ENCODE results near the gene BRIX1.
A peak's percentile ranks its signal among the peaks of the same experiment; 100 is the strongest.

BRIX1 gene

DNA sequence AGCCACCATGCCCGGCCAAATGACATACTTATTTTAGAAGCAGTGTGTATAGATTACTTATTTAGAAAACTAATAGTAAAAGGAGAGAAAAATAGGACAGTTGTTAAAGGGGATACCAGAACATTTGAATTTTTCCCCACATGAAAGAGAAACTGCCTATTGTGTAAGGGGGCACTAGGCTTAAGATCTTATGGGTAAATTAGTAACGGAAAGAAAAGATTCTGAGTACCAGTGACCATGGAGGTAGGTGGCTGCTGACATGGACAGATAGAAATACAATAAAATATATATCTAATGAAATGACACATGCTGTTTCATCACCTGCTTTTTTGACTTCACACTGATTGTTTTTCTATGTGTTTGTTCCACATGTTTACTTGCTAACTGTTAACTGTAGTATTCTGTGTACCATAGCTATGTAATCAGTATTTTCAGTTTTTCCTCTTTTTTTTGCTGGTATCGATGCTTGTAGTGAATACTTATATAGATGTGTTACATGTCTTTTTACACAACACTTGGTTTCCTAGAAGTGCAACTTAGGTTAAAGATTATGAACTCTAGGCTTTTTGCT lies 10.9 kb downstream of the BRIX1 start:
- peaks cover 58% of the 10 kb centered on the region for H3K4me1 Mint-ChIP-seq (ENCODE audit: low read depth)
- H3K27ac Mint-ChIP-seq, result peak overlapping the region; percentile 64

DNA sequence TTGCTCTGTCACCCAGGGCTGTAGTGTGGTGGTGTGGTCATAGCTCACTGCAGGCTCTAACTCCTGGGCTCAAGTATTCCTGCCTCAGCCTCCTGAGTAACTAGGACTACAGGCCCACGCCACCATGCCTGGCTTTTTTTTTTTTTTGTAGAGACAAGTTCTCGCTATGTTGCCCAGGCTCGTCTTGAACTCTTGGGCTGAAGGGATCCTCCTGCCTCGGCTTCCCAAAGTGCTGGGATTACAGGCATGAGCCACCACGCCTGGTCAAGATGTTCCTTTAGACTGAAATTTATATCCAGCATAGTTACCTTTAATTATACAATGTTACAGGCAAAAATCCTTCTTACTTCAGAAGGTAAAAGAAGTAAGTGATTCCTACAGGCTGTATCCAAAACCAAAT lies 12.3 kb downstream of the BRIX1 start:
- DNase-seq, result no peak
- H3K27me3 Mint-ChIP-seq, result no peaks in the 10 kb centered on the region
- H3K36me3 Mint-ChIP-seq (ENCODE audit: low read depth), result peaks cover 79% of the 10 kb centered on the region
- peaks cover 60% of the 10 kb centered on the region for H3K4me1 Mint-ChIP-seq (ENCODE audit: low read depth)
- H3K27ac Mint-ChIP-seq, result no peak overlapping the region
- H3K4me3 Mint-ChIP-seq, result no peak overlapping the region
- no peaks in the 10 kb centered on the region for H3K9me3 Mint-ChIP-seq

More for the DNA sequence above, 10.9 kb downstream of the BRIX1 start:
- no peaks in the 10 kb centered on the region for H3K9me3 Mint-ChIP-seq
- H3K27me3 Mint-ChIP-seq, result no peaks in the 10 kb centered on the region
- H3K4me3 Mint-ChIP-seq, result no peak overlapping the region
- DNase-seq, result no peak
- H3K36me3 Mint-ChIP-seq (ENCODE audit: low read depth), result peaks cover 81% of the 10 kb centered on the region

DNA sequence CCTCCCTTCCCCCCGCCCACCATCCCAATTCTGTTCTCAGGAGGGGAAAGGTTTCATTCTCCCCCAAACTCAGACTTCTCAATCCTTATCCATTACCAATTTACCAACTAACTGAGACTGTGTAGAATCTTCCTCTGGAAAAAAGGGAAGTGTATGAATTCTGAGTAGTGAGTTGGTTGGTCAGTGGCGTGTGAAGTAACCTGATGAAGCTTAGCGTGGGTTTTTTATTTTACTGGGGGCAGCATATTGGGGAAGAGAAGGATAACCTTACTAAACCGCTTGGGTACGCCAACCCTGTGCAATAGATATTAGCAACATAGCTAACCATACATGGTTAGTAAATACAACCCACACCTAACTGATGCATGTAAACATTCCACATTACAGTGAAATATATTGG lies 12.8 kb downstream of the BRIX1 start:
- peaks cover 75% of the 10 kb centered on the region for H3K36me3 Mint-ChIP-seq (ENCODE audit: low read depth)
- H3K27me3 Mint-ChIP-seq, result no peaks in the 10 kb centered on the region
- peak overlapping the region; percentile 79 for H3K4me3 Mint-ChIP-seq
- no peak for DNase-seq
- peaks cover 57% of the 10 kb centered on the region for H3K4me1 Mint-ChIP-seq (ENCODE audit: low read depth)
- H3K9me3 Mint-ChIP-seq, result no peaks in the 10 kb centered on the region
- no peak overlapping the region for H3K27ac Mint-ChIP-seq

DNA sequence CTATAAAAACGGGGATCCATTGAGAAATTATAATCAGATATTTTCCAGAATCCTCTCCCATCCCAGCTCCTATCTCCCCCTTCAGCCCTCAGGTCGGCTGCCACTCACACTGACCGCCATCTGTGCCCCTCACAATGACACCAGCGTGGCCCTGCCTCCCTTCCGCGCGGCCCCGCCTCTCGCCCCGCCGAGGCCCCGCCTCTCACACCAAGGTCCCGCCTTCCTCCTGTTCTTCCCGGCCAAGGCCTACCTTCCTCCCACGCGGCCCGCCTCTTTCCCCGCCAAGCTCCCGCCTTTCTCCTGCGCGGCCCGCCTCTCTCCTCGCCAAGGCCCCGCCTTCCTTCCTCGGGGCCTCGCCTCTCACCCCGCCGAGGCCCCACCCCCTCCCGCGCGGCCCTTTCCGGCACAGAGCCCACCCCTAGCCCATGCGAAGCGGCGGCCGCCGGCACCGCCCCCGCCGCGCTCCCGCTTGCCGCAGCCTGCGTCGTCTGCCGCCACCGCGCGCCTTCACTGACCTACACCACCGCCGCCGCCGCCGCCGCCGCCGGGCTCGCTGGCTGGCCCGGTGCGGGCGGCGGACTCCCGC lies 13.7 kb downstream of the BRIX1 start, which contains the start of gene DNAJC21:
DNAJC21 (plus strand) TSS at position 426 of the 586 bp plus-strand sequence. CDS start 261 bp downstream, outside the sequence.
- DNase-seq, result peak; percentile 99
- Mint-ChIP-seq H3K36me3 (ENCODE audit: low read depth) (peaks cover 74% of the 10 kb centered on the region), H3K4me1 (ENCODE audit: low read depth) (peaks cover 54% of the 10 kb centered on the region), H3K27me3 (no peaks in the 10 kb centered on the region), H3K27ac (peak within 1 kb of the TSS; percentile 96), H3K9me3 (no peaks in the 10 kb centered on the region), H3K4me3 (peak within 1 kb of the TSS; percentile 97)

DNA sequence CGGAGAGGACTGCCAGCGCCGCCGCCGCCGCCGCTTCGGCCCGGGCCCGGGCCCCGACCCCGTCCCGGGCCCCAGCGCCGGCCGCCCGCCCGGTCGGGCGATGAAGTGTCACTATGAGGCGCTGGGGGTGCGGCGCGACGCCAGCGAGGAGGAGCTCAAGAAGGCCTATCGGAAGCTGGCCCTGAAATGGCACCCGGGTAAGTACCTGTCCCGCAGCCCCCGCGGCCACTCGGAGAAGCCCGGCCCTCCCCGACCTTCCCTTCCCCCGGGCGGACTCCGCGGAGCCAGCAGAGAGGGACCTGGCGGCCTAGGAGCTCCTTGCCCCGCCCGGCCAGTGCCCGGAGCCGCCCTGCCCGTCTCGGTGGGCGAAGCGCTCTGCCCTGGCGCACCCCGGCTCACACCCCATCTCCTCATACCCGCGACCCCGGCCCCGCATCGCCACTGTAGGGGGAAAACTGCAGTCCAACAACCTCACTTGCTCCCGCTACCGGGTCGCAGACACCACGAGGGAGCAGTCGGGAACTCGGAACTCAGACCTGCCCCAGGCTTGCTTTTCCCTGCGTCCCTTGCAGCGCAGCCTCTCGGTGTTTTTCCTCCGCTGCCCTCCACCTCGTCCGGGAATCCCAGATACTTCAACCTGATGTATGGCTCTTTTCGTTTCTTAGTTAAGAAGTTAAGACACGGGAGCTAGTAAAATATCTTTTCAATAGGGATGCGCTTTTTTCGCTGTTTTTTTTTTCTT lies 14.4 kb downstream of the BRIX1 start:
- H3K36me3 Mint-ChIP-seq (ENCODE audit: low read depth), result peaks cover 74% of the 10 kb centered on the region
- H3K27ac Mint-ChIP-seq, result peak overlapping the region; percentile 96
- DNase-seq, result peak; percentile 87
- H3K4me1 Mint-ChIP-seq (ENCODE audit: low read depth), result peaks cover 52% of the 10 kb centered on the region
- H3K4me3 Mint-ChIP-seq, result peak overlapping the region; percentile 97
- no peaks in the 10 kb centered on the region for H3K27me3 Mint-ChIP-seq
- no peaks in the 10 kb centered on the region for H3K9me3 Mint-ChIP-seq

DNA sequence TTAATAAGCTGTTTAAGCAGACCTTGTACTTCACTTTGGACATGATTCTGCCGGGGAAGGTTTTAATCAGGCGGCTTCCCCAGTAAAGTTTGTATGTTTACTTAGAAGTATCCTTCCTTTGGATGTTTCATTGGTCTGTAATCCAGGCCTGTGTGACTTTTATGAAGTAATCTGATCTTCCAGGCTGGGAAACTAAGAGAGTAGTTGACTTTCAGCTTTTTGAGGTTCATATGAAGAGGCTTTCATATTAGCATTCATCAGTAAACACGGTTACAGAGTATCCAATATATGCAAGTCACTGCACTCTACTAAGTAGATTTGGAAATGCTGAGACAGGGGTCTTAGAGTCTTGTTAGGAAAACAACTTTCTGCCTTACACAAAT lies 14.9 kb downstream of the BRIX1 start:
- Mint-ChIP-seq H3K9me3 (no peaks in the 10 kb centered on the region), H3K4me1 (ENCODE audit: low read depth) (peaks cover 51% of the 10 kb centered on the region), H3K4me3 (peak overlapping the region; percentile 97), H3K27me3 (no peaks in the 10 kb centered on the region), H3K36me3 (ENCODE audit: low read depth) (peaks cover 74% of the 10 kb centered on the region), H3K27ac (peak overlapping the region; percentile 96)
- DNase-seq, result no peak

DNA sequence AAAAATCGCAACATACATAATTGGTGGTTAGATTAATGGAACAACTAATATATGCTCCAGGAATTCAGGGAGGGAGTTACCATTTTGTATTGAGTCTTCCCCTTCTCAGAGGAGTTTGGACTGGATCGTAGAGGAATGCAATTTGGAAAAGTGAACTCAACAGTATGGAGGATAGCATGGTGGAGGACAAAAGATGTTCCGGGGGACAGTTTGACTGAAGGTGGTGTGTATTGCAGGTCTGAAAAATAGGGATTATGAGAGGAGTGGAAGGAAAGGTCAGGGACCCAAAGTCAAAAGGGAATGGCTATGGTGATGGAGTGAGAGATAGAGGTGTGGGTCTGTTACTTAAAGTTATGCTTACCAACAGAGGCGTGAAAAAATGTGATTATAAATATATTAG lies 15.4 kb downstream of the BRIX1 start:
- Mint-ChIP-seq H3K9me3 (no peaks in the 10 kb centered on the region), H3K4me3 (peak overlapping the region; percentile 97), H3K36me3 (ENCODE audit: low read depth) (peaks cover 74% of the 10 kb centered on the region), H3K4me1 (ENCODE audit: low read depth) (peaks cover 48% of the 10 kb centered on the region), H3K27ac (peak overlapping the region; percentile 96), H3K27me3 (no peaks in the 10 kb centered on the region)
- no peak for DNase-seq

DNA sequence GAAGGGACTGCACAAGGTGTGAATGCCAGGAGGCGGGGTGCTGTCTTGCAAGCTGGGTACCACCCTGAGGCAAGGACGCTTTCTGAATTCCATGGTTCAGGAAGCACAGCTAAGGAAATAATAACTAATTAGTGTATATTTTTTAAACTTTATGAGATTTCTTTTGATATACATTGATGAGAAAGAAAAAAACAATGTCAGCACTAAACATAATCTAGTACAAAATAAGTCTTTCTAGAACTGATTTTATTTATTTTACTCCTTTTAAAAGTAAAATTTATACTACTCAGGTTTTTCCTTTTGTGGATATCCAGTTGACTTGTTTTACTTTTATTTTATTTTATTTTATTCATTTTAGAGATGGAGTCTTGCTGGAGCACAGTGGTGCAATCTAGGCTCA lies 17.4 kb downstream of the BRIX1 start:
- Mint-ChIP-seq H3K4me1 (ENCODE audit: low read depth) (peaks cover 40% of the 10 kb centered on the region), H3K4me3 (no peak overlapping the region), H3K36me3 (ENCODE audit: low read depth) (peaks cover 74% of the 10 kb centered on the region), H3K27me3 (no peaks in the 10 kb centered on the region), H3K9me3 (no peaks in the 10 kb centered on the region), H3K27ac (no peak overlapping the region)
- no peak for DNase-seq

DNA sequence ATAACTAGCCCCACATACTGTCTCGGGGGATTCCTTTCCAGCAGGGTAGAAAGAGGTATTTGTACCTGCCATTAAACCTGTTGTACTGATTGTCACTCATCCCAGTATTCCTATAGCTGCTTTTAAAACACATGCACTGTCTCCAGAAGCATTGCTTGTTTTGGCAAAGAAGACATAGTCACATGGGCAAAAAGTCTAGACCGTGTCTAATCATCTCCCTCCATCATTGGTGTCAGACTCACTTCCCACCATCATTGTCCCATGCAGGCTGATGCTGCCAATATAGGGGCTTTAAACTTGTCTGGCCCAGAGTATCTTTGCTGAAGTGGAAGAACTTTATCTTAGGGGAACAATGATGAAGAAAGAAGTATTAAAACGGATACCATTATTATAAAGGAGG lies 26.4 kb downstream of the BRIX1 start:
- no peaks in the 10 kb centered on the region for H3K27me3 Mint-ChIP-seq
- peaks cover 87% of the 10 kb centered on the region for H3K36me3 Mint-ChIP-seq (ENCODE audit: low read depth)
- no peaks in the 10 kb centered on the region for H3K9me3 Mint-ChIP-seq
- no peak for DNase-seq
- no peaks in the 10 kb centered on the region for H3K4me1 Mint-ChIP-seq (ENCODE audit: low read depth)
- no peak overlapping the region for H3K4me3 Mint-ChIP-seq
- no peak overlapping the region for H3K27ac Mint-ChIP-seq

DNA sequence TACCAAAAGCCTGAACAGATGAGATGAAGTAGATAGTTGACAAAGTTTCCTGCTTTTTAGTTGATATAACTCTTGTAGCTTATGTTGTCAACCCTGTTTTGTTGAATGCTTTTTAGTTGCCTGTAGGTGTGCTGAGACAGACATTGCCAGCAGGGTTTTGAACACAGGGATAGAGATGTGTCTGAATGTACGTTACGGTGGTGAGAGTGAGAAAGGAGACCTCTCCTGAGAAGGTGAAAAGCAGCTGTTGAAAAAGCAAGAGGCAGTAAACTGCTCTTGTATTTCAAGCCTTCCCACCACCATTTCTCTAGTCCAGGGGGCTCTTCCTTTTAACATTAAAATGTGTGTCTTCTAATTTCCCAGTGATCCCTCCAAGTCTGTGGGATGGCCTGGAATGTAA lies 28.5 kb downstream of the BRIX1 start:
- no peak for DNase-seq
- Mint-ChIP-seq H3K36me3 (ENCODE audit: low read depth) (peaks cover 86% of the 10 kb centered on the region), H3K4me3 (no peak overlapping the region), H3K9me3 (no peaks in the 10 kb centered on the region), H3K4me1 (ENCODE audit: low read depth) (no peaks in the 10 kb centered on the region), H3K27me3 (no peaks in the 10 kb centered on the region), H3K27ac (no peak overlapping the region)

DNA sequence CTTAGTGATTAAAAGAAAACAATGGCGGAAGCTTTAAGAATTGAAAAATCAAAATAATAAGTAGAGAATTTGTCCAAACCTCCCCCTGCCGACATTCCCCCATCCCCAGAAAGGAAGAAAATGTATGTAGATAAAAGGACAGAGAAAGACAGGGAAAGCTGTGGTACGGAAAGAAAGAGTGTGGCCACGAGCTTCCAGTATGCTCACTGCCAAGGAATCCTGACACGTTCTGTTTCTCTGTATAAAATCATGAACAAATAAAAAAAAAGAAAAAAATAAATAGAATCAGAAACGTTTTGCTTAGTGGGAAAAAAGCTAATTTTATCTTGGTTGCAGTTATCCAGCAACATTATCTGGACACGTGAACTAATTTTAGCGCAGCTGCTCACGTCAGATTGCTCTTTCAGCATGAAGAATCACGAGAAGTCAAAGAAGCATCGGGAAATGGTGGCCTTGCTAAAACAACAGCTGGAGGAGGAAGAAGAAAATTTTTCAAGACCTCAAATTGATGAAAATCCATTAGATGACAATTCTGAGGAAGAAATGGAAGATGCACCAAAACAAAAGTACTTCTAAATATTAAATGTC lies 29.0 kb downstream of the BRIX1 start:
- H3K27ac Mint-ChIP-seq, result no peak overlapping the region
- H3K9me3 Mint-ChIP-seq, result no peaks in the 10 kb centered on the region
- H3K27me3 Mint-ChIP-seq, result no peaks in the 10 kb centered on the region
- no peak for DNase-seq
- no peak overlapping the region for H3K4me3 Mint-ChIP-seq
- peaks cover 87% of the 10 kb centered on the region for H3K36me3 Mint-ChIP-seq (ENCODE audit: low read depth)
- H3K4me1 Mint-ChIP-seq (ENCODE audit: low read depth), result no peaks in the 10 kb centered on the region

DNA sequence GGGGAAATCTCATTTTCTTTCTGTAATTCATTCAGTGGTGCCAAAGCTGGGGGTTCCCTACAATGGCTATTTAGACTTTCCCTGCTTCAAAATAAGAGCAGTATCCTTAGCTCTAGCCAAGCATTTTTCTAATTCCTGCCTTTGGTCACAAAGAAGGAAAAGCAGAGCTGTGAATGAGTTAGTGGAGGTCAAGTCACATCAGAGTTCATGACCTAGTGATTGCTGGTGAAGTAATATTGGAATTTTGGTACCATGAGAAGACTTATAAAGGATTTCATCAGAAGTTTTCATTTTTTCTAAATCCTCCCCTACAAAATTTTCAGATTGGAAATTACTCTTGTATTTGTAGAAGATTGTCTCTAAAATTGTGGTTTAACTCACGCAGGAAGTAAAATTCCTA lies 41.8 kb downstream of the BRIX1 start:
- Mint-ChIP-seq H3K4me3 (no peak overlapping the region), H3K27ac (no peak overlapping the region)
- no peak for DNase-seq

DNA sequence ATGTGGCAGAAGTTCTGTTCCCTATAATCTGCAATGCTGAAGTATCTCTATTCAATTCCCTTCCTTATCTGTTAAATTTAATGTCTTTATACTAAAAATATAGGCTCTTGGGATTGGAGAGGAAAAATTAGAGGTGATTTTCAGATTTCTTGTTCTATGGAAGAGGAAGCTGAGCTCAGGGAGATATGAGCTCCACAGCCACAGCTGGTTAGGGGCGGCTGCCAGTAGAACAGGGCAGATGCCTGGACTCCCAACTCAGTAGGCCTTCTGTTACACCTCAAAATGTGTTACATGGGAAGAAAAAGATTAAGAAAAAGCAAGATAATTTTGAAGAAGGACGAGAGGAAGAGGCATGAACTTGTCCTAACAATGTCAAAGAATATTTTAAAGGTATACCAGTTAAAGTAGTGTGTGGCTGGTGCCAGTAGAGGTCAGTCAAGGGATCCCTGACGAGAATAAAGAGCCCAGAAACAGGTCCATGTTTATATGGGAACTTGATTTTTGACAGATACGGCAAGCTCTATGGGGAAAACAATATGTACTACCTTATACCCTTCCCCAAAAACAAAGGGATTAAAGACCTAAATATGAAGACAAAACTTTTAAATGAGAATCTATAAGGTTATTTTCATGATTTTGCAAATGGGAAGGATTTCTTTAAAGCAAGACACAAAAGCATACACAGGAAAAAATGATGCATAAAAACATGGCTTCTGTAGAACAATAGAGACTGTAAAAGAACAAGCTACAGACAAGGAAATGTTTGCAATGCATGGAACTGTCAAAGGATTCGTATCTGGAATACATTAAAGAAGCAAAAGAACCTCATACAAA lies 42.6 kb downstream of the BRIX1 start:
- Mint-ChIP-seq H3K4me1 (ENCODE audit: low read depth) (peaks cover 18% of the 10 kb centered on the region), H3K27ac (no peak overlapping the region), H3K36me3 (ENCODE audit: low read depth) (peaks cover 51% of the 10 kb centered on the region), H3K9me3 (no peaks in the 10 kb centered on the region), H3K27me3 (no peaks in the 10 kb centered on the region), H3K4me3 (no peak overlapping the region)
- DNase-seq, result no peak

More for the DNA sequence above, 41.8 kb downstream of the BRIX1 start:
- H3K36me3 Mint-ChIP-seq (ENCODE audit: low read depth), result peaks cover 58% of the 10 kb centered on the region
- H3K9me3 Mint-ChIP-seq, result no peaks in the 10 kb centered on the region
- H3K27me3 Mint-ChIP-seq, result no peaks in the 10 kb centered on the region
- peaks cover 18% of the 10 kb centered on the region for H3K4me1 Mint-ChIP-seq (ENCODE audit: low read depth)

DNA sequence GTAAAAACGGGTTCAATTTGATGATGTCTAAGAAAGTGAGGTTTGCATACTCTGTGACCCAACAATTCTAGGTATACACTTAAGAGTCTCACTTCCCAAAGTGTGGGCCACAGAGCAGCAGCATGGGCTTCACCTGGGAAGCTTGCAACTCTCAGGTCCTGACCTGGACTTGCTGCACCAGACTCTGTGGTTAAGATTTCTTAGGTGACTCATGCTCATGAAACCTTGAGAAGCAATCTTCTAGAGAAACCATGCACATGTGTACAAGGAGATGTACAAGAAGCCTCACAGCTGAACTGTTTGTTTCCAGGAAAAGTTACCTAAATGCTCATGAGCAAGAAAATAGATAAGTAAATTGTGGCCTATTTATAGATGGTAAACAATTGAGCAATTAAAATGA lies 43.8 kb downstream of the BRIX1 start:
- no peaks in the 10 kb centered on the region for H3K9me3 Mint-ChIP-seq
- H3K4me1 Mint-ChIP-seq (ENCODE audit: low read depth), result peaks cover 20% of the 10 kb centered on the region
- peaks cover 38% of the 10 kb centered on the region for H3K36me3 Mint-ChIP-seq (ENCODE audit: low read depth)
- peak overlapping the region; percentile 80 for H3K27ac Mint-ChIP-seq
- DNase-seq, result no peak
- no peaks in the 10 kb centered on the region for H3K27me3 Mint-ChIP-seq
- no peak overlapping the region for H3K4me3 Mint-ChIP-seq

Data from activated T-cell treated with anti-CD3 and anti-CD28 coated beads, Interleukin-2, amount 50 U/mL, for 24 hours (primary cell).